ENCODE results near the gene KAZN. TPM values are rescaled to one million over a fixed set of nuclear protein-coding genes. Genes with fewer than 3 reads are reported as not detected.

The KAZN gene
- total and polyA plus RNA-seq, 4 donors, result 17.8 to 54.0 (median 38.4) TPM

DNA sequence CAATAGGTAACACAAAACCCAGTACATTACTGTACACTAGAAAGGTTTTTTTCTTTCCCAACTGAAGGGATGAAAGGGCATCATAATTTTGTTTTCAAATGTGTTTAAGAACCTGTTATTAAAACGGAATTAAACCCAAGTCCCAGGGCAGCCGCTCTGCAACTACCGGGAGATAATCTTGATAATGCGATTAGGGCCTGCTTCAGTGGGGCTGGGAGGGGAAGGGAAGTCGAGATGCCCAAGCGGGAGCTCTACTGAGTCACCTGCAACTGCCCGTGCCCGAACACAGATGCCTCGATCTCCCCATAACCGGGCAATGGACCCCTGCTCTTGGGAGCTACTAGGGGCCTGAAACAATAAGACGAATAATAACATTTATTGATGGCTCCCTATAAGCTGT is 61.4 kb downstream of the KAZN start:
- H3K36me3 ChIP-seq (ENCODE audit: control insufficient read depth, insufficient read depth, low read length), result no peaks in the 10 kb centered on the region
- H3K9me3 ChIP-seq (ENCODE audit: control insufficient read depth, insufficient read depth, low read length), result no peaks in the 10 kb centered on the region
- peaks cover 5% of the 10 kb centered on the region for H3K4me1 ChIP-seq (ENCODE audit: control insufficient read depth, insufficient read depth, low read length)
- H3K27ac ChIP-seq (ENCODE audit: low read depth, low read length), result no peak overlapping the region
- no peaks in the 10 kb centered on the region for H3K27me3 ChIP-seq (ENCODE audit: control insufficient read depth, insufficient read depth, low read length)
- 78% methylated on average over 10 of the region's 11 CpGs for WGBS (ENCODE audit: insufficient coverage)
- no peak overlapping the region for H3K4me3 ChIP-seq (ENCODE audit: low read depth, low read length)
- DNase-seq (ENCODE audit: low read depth in 4 of 6, low spot score in 6 of 6), result peak in 1 of 6 donors; percentile 48

DNA sequence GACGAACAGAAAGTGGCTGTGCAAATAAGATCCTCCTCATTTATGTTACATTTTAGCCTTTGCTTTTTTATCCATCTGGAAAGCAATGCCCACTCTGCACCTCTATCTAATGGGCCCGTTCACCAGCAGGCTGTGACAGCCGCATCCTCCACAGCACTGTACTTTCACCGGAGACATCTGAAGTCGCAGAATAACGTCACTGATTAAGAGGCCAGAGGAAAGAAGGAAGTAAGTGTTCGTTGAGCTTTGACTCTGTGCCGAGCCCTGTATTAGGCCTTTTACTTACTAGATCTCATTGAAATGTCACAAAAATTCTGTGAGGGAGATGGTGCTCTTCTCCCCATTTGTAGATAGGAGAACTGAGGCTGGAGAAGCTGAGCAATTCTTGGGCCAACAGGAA is 62.3 kb downstream of the KAZN start:
- no peaks in the 10 kb centered on the region for H3K9me3 ChIP-seq (ENCODE audit: control insufficient read depth, insufficient read depth, low read length)
- WGBS (ENCODE audit: insufficient coverage), result 80% methylated on average over 4 of the region's 8 CpGs
- no peak overlapping the region for H3K4me3 ChIP-seq (ENCODE audit: low read depth, low read length)
- H3K36me3 ChIP-seq (ENCODE audit: control insufficient read depth, insufficient read depth, low read length), result no peaks in the 10 kb centered on the region
- H3K27ac ChIP-seq (ENCODE audit: low read depth, low read length), result no peak overlapping the region
- peaks cover 2% of the 10 kb centered on the region for H3K4me1 ChIP-seq (ENCODE audit: control insufficient read depth, insufficient read depth, low read length)
- no peaks in the 10 kb centered on the region for H3K27me3 ChIP-seq (ENCODE audit: control insufficient read depth, insufficient read depth, low read length)
- no peak for DNase-seq (ENCODE audit: low read depth in 4 of 6, low spot score in 6 of 6)

DNA sequence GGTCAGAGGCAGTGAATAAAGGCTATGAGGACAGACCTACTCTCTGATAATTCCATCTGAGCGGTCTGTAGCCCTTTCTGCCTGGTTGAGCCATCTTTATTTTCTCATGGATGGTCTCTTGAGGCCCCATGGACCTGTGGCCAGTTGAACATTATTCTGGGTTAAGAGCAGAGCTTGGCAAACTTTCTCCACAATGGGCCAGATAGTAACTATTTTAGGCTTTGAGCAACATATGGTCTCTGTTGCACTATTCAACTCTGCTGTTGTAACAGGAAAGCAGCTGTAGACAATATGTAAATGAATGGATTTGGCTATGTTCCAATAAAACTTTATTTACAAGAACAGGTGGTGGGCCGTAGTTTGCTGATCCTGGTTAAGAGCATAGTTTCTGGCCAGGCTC is 62.7 kb downstream of the KAZN start:
- H3K36me3 ChIP-seq (ENCODE audit: control insufficient read depth, insufficient read depth, low read length), result no peaks in the 10 kb centered on the region
- H3K4me1 ChIP-seq (ENCODE audit: control insufficient read depth, insufficient read depth, low read length), result no peaks in the 10 kb centered on the region
- H3K27ac ChIP-seq (ENCODE audit: low read depth, low read length), result no peak overlapping the region
- peak in 1 of 6 donors; percentile 32 for DNase-seq (ENCODE audit: low read depth in 4 of 6, low spot score in 6 of 6)
- no peak overlapping the region for H3K4me3 ChIP-seq (ENCODE audit: low read depth, low read length)
- no peaks in the 10 kb centered on the region for H3K27me3 ChIP-seq (ENCODE audit: control insufficient read depth, insufficient read depth, low read length)
- H3K9me3 ChIP-seq (ENCODE audit: control insufficient read depth, insufficient read depth, low read length), result no peaks in the 10 kb centered on the region
- WGBS (ENCODE audit: insufficient coverage), result 86% methylated on average over 1 of the region's 2 CpGs

- H3K4me3 ChIP-seq (ENCODE audit: low read depth, low read length), result no peak overlapping the region
- no peaks in the 10 kb centered on the region for H3K36me3 ChIP-seq (ENCODE audit: control insufficient read depth, insufficient read depth, low read length)
- H3K27me3 ChIP-seq (ENCODE audit: control insufficient read depth, insufficient read depth, low read length), result no peaks in the 10 kb centered on the region
- no peak for DNase-seq (ENCODE audit: low read depth in 4 of 6, low spot score in 6 of 6)
- peaks cover 2% of the 10 kb centered on the region for H3K4me1 ChIP-seq (ENCODE audit: control insufficient read depth, insufficient read depth, low read length)
- H3K9me3 ChIP-seq (ENCODE audit: control insufficient read depth, insufficient read depth, low read length), result no peaks in the 10 kb centered on the region
- 74% methylated on average over 3 of the region's 9 CpGs for WGBS (ENCODE audit: insufficient coverage)
- no peak overlapping the region for H3K27ac ChIP-seq (ENCODE audit: low read depth, low read length)
Observed at GRCh38 chr1:14662116-14662515, 63.6 kb downstream of the KAZN start.

- Histone ChIP-seq H3K36me3 (ENCODE audit: control insufficient read depth, insufficient read depth, low read length) (no peaks in the 10 kb centered on the region), H3K27me3 (ENCODE audit: control insufficient read depth, insufficient read depth, low read length) (no peaks in the 10 kb centered on the region), H3K4me3 (ENCODE audit: low read depth, low read length) (no peak overlapping the region), H3K4me1 (ENCODE audit: control insufficient read depth, insufficient read depth, low read length) (peaks cover 8% of the 10 kb centered on the region), H3K27ac (ENCODE audit: low read depth, low read length) (no peak overlapping the region), H3K9me3 (ENCODE audit: control insufficient read depth, insufficient read depth, low read length) (no peaks in the 10 kb centered on the region)
- DNase-seq (ENCODE audit: low read depth in 4 of 6, low spot score in 6 of 6), result no peak
- 96% methylated on average over 5 of the region's 6 CpGs for WGBS (ENCODE audit: insufficient coverage)
Observed at GRCh38 chr1:14663773-14664172, 65.3 kb downstream of the KAZN start.

DNA sequence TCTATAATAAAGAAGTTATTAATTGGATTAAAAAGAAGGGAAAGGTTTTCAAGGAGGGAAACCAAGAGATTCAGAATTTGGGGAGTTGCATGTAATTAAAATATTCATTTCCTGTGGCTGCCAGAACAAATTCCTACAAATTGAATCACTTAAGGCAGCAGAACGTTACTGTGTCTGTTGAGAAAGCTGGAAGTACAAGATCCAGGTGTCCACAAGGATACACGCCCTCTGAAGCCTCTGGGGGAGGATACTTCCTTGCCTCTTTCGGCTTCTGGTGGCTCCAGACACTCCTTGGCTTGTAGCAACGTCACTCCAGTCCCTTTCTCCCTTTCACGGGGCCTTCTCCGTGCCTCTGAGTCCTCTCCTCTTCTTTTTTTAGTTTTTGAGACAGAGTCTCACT is 67.9 kb downstream of the KAZN start:
- no peaks in the 10 kb centered on the region for H3K9me3 ChIP-seq (ENCODE audit: control insufficient read depth, insufficient read depth, low read length)
- H3K27ac ChIP-seq (ENCODE audit: low read depth, low read length), result no peak overlapping the region

GRCh38 chr1:14666962-14667650 is 68.6 kb downstream of the KAZN start:
- H3K4me3 ChIP-seq (ENCODE audit: low read depth, low read length), result no peak overlapping the region
- no peaks in the 10 kb centered on the region for H3K36me3 ChIP-seq (ENCODE audit: control insufficient read depth, insufficient read depth, low read length)
- H3K4me1 ChIP-seq (ENCODE audit: control insufficient read depth, insufficient read depth, low read length), result peaks cover 9% of the 10 kb centered on the region
- DNase-seq (ENCODE audit: low read depth in 4 of 6, low spot score in 6 of 6), result peak in 2 of 6 donors; percentile 25 to 37
- no peaks in the 10 kb centered on the region for H3K9me3 ChIP-seq (ENCODE audit: control insufficient read depth, insufficient read depth, low read length)
- 83% methylated on average over 6 of the region's 15 CpGs for WGBS (ENCODE audit: insufficient coverage)
- H3K27me3 ChIP-seq (ENCODE audit: control insufficient read depth, insufficient read depth, low read length), result no peaks in the 10 kb centered on the region
- no peak overlapping the region for H3K27ac ChIP-seq (ENCODE audit: low read depth, low read length)

More for the DNA sequence above, 67.9 kb downstream of the KAZN start:
- DNase-seq (ENCODE audit: low read depth in 4 of 6, low spot score in 6 of 6), result no peak
- Histone ChIP-seq H3K36me3 (ENCODE audit: control insufficient read depth, insufficient read depth, low read length) (no peaks in the 10 kb centered on the region), H3K4me1 (ENCODE audit: control insufficient read depth, insufficient read depth, low read length) (peaks cover 8% of the 10 kb centered on the region), H3K4me3 (ENCODE audit: low read depth, low read length) (no peak overlapping the region), H3K27me3 (ENCODE audit: control insufficient read depth, insufficient read depth, low read length) (no peaks in the 10 kb centered on the region)
- 90% methylated on average over 2 of the region's 6 CpGs for WGBS (ENCODE audit: insufficient coverage)

- no CpG with 5 or more reads among the region's 4 CpGs for WGBS (ENCODE audit: insufficient coverage)
- Histone ChIP-seq H3K27me3 (ENCODE audit: control insufficient read depth, insufficient read depth, low read length) (no peaks in the 10 kb centered on the region), H3K9me3 (ENCODE audit: control insufficient read depth, insufficient read depth, low read length) (no peaks in the 10 kb centered on the region), H3K4me1 (ENCODE audit: control insufficient read depth, insufficient read depth, low read length) (peaks cover 14% of the 10 kb centered on the region), H3K4me3 (ENCODE audit: low read depth, low read length) (no peak overlapping the region), H3K36me3 (ENCODE audit: control insufficient read depth, insufficient read depth, low read length) (no peaks in the 10 kb centered on the region), H3K27ac (ENCODE audit: low read depth, low read length) (no peak overlapping the region)
- DNase-seq (ENCODE audit: low read depth in 4 of 6, low spot score in 6 of 6), result peak in 1 of 6 donors; percentile 26
Observed at GRCh38 chr1:14667651-14667984, 69.1 kb downstream of the KAZN start.

DNA sequence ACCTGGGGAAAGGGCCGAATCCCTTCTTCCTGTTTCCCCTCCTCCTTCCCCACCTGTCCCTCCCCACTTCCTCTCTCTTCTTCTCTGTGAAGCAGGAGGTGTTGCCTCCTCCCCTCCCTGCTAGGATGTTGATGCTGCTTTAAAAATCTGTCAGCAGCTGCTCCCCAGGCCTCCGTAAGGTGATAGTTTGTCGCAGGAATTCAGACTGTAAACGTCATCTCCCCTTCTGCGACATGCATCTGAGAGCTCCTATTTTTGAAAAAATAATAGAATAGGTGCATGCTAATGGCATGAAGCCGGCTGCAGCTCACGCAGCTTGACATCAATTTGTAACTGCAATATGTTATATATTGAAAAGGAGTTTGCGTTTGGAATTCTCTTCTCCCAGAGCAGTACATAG is 70.1 kb downstream of the KAZN start:
- Histone ChIP-seq H3K36me3 (ENCODE audit: control insufficient read depth, insufficient read depth, low read length) (no peaks in the 10 kb centered on the region), H3K9me3 (ENCODE audit: control insufficient read depth, insufficient read depth, low read length) (peaks cover 2% of the 10 kb centered on the region), H3K4me3 (ENCODE audit: low read depth, low read length) (no peak overlapping the region), H3K27me3 (ENCODE audit: control insufficient read depth, insufficient read depth, low read length) (no peaks in the 10 kb centered on the region), H3K27ac (ENCODE audit: low read depth, low read length) (no peak overlapping the region), H3K4me1 (ENCODE audit: control insufficient read depth, insufficient read depth, low read length) (peaks cover 15% of the 10 kb centered on the region)
- peak in 1 of 6 donors; percentile 78 for DNase-seq (ENCODE audit: low read depth in 4 of 6, low spot score in 6 of 6)
- 40% methylated on average over 1 of the region's 8 CpGs for WGBS (ENCODE audit: insufficient coverage)

GRCh38 chr1:14672005-14672404 is 73.5 kb downstream of the KAZN start:
- Histone ChIP-seq H3K27ac (ENCODE audit: low read depth, low read length) (no peak overlapping the region), H3K36me3 (ENCODE audit: control insufficient read depth, insufficient read depth, low read length) (no peaks in the 10 kb centered on the region), H3K4me3 (ENCODE audit: low read depth, low read length) (no peak overlapping the region), H3K4me1 (ENCODE audit: control insufficient read depth, insufficient read depth, low read length) (peaks cover 15% of the 10 kb centered on the region), H3K27me3 (ENCODE audit: control insufficient read depth, insufficient read depth, low read length) (no peaks in the 10 kb centered on the region), H3K9me3 (ENCODE audit: control insufficient read depth, insufficient read depth, low read length) (peaks cover 2% of the 10 kb centered on the region)
- DNase-seq (ENCODE audit: low read depth in 4 of 6, low spot score in 6 of 6), result peak in 3 of 6 donors; percentile 17 to 73 (median 54)
- 17% methylated on average over 2 of the region's 4 CpGs for WGBS (ENCODE audit: insufficient coverage)

All from spinal cord (tissue), 10 donors.